GM23338 (cell line): ENCODE data around the gene MTNR1B. TPM values are rescaled to one million over a fixed set of nuclear protein-coding genes. Genes with fewer than 3 reads are reported as not detected.

Experiments
- ATAC-seq: fragments of 200-7000 bp; cut with Tn5 transposase; 3 replicates; pipeline ENCODE4 v1.9.1; 2020
- DNase-seq: peaks from one replicate; pipeline ENCODE4 v3.0.0-alpha.2; 2015; ENCODE audit warnings: low spot score
- H2AFZ ChIP-seq: fragments of 200-600 bp; sonication (generic); 2 replicates; pipeline ENCODE4 v1.8.0; 2016; ENCODE audit warnings: antibody characterized with exemption, mild to moderate bottlenecking, moderate library complexity
- H3F3A ChIP-seq: fragments of 200-600 bp; sonication (generic); replicated peaks from 2 replicates; pipeline ENCODE4 v1.8.0; 2017; ENCODE audit warnings: antibody characterized with exemption, mixed run types, low read depth
- H3K27ac ChIP-seq: fragments of 200-600 bp; sonication (generic); 2 replicates; pipeline ENCODE4 v1.6.1; 2016; ENCODE audit warnings: low read depth
- H3K27me3 ChIP-seq: fragments of 200-600 bp; sonication (generic); 2 replicates; pipeline ENCODE4 v1.8.0; 2016; ENCODE audit warnings: mild to moderate bottlenecking, mixed run types, moderate library complexity; ENCODE audit not compliant: insufficient read depth
- H3K36me3 ChIP-seq: fragments of 200-600 bp; sonication (generic); 2 replicates; pipeline ENCODE4 v1.8.0; 2016; ENCODE audit warnings: mild to moderate bottlenecking; ENCODE audit not compliant: insufficient read depth
- H3K4me1 ChIP-seq: fragments of 200-600 bp; sonication (generic); 2 replicates; pipeline ENCODE4 v1.8.0; 2016; ENCODE audit warnings: mild to moderate bottlenecking, moderate library complexity; ENCODE audit not compliant: insufficient read depth
- H3K4me2 ChIP-seq: fragments of 200-600 bp; sonication (generic); 2 replicates; pipeline ENCODE4 v1.7.1; 2017; ENCODE audit warnings: mixed run types
- H3K4me3 ChIP-seq: fragments of 200-600 bp; sonication (generic); 2 replicates; pipeline ENCODE4 v1.6.1; 2016; ENCODE audit warnings: mixed run types
- H3K79me2 ChIP-seq: fragments of 200-600 bp; sonication (generic); replicated peaks from 2 replicates; pipeline ENCODE4 v1.8.0; 2017; ENCODE audit warnings: mild to moderate bottlenecking; ENCODE audit not compliant: insufficient read depth
- H3K9me2 ChIP-seq: fragments of 200-600 bp; sonication (generic); 2 replicates; pipeline ENCODE4 v1.8.0; 2017; ENCODE audit not compliant: insufficient read depth
- H4K20me1 ChIP-seq: fragments of 200-600 bp; sonication (generic); replicated peaks from 2 replicates; pipeline ENCODE4 v1.8.0; 2017; ENCODE audit warnings: mild to moderate bottlenecking; ENCODE audit not compliant: insufficient read depth
- H3K27ac Mint-ChIP-seq: 2 replicates; pipeline ENCODE4 v1.8.0; 2020; ENCODE audit warnings: inconsistent platforms, mild to moderate bottlenecking, moderate library complexity, mixed read lengths
- H3K27me3 Mint-ChIP-seq: 3 replicates; pipeline ENCODE4 v1.8.0; 2022; ENCODE audit warnings: low read depth, mild to moderate bottlenecking, moderate library complexity, mixed read lengths, inconsistent platforms; ENCODE audit not compliant: insufficient read depth, poor library complexity
- H3K36me3 Mint-ChIP-seq: 3 replicates; pipeline ENCODE4 v1.8.0; 2021; ENCODE audit warnings: low read depth, mild to moderate bottlenecking, inconsistent platforms, moderate library complexity, mixed read lengths
- H3K4me1 Mint-ChIP-seq: 3 replicates; pipeline ENCODE4 v1.8.0; 2020; ENCODE audit warnings: mild to moderate bottlenecking, inconsistent platforms, mixed read lengths
- H3K4me3 Mint-ChIP-seq: 3 replicates; pipeline ENCODE4 v1.8.0; 2021; ENCODE audit warnings: moderate library complexity, mild to moderate bottlenecking, inconsistent platforms, mixed read lengths
- H3K9me3 Mint-ChIP-seq: 3 replicates; pipeline ENCODE4 v1.8.0; 2020; ENCODE audit warnings: moderate library complexity, mild to moderate bottlenecking, inconsistent platforms, mixed read lengths
- CREB1 ChIP-seq: fragments of 250-450 bp; sonication (Bioruptor Pico); IDR thresholded peaks from 2 replicates; pipeline ENCODE4 v1.5.0; 2020; ENCODE audit warnings: low read depth, mild to moderate bottlenecking, moderate library complexity
- EZH2 ChIP-seq: fragments of 200-600 bp; sonication (generic); IDR thresholded peaks from one replicate; pipeline ENCODE4 v1.8.0; 2017; ENCODE audit warnings: antibody characterized with exemption, mild to moderate bottlenecking, low read depth; ENCODE audit not compliant: unreplicated experiment
- EZH2phosphoT487 ChIP-seq: fragments of 200-600 bp; sonication (generic); IDR thresholded peaks from one replicate; pipeline ENCODE4 v1.8.1; 2018; ENCODE audit warnings: antibody characterized with exemption; ENCODE audit not compliant: unreplicated experiment
- JUNB ChIP-seq: IDR thresholded peaks from one replicate; pipeline ENCODE4 v1.6.1; 2016; ENCODE audit warnings: antibody characterized with exemption; ENCODE audit not compliant: unreplicated experiment
- NANOG ChIP-seq: IDR thresholded peaks from 2 replicates; pipeline ENCODE4 v1.6.1; 2016; ENCODE audit warnings: antibody characterized with exemption, borderline replicate concordance
- POLR2AphosphoS5 ChIP-seq: IDR thresholded peaks from 2 replicates; pipeline ENCODE4 v1.6.1; 2016; ENCODE audit warnings: antibody characterized with exemption, low read depth
- STAT1 ChIP-seq: IDR thresholded peaks from one replicate; pipeline ENCODE4 v1.6.1; 2016; ENCODE audit warnings: antibody characterized with exemption; ENCODE audit not compliant: unreplicated experiment
- ZNF114 ChIP-seq: fragments of 250-450 bp; sonication (Bioruptor Pico); IDR thresholded peaks from 2 replicates; pipeline ENCODE4 v1.5.0; 2020; ENCODE audit warnings: mild to moderate bottlenecking, moderate library complexity
- ZNF331 ChIP-seq: fragments of 250-450 bp; sonication (Bioruptor Pico); IDR thresholded peaks from 2 replicates; pipeline ENCODE4 v1.5.0; 2020; ENCODE audit warnings: low read depth, mild to moderate bottlenecking, moderate library complexity
- polyA plus RNA-seq: library from polyadenylated mRNA; unstranded; fragments of >200 nt; fragmentation: Nextera tagmentation; extraction: Ambion mirVana; gene quantifications from 2 replicates; pipeline ENCODE4 v1.2.1, GENCODE V29; 2016
- total RNA-seq: library from RNA; depleted of rRNA; stranded (reverse); fragments of >200 nt; shearing (Covaris generic); gene quantifications from 2 replicates; pipeline ENCODE4 v1.2.3, GENCODE V29; 2014
- TF ChIP-seq, protein P1 (sequence below), 2 experiments: fragments of 200-600 bp in 1 of 2; sonication (generic) in 1 of 2; conservative IDR thresholded peaks; 2 replicates each; pipeline versions ENCODE4 v1.5.1 to v1.6.1; 2016 to 2017; ENCODE audit warnings: antibody characterized with exemption in 2 of 2, low read depth in 2 of 2, mild to moderate bottlenecking in 2 of 2, moderate library complexity in 1 of 2
- TF ChIP-seq, protein P2 (sequence below): fragments of 250-450 bp; sonication (Bioruptor Pico); IDR thresholded peaks from 2 replicates; pipeline ENCODE4 v1.5.0; 2020; ENCODE audit warnings: mild to moderate bottlenecking, moderate library complexity
- TF ChIP-seq, protein P3 (sequence below): IDR thresholded peaks from one replicate; pipeline ENCODE4 v1.6.1; 2018; ENCODE audit warnings: antibody characterized with exemption; ENCODE audit not compliant: unreplicated experiment
- TF ChIP-seq, protein P4 (sequence below): IDR thresholded peaks from 2 replicates; pipeline ENCODE4 v1.6.1; 2016; ENCODE audit warnings: antibody characterized with exemption

MTNR1B gene
- total and polyA plus RNA-seq, 2 experiments from 2014 or later = not detected

DNA sequence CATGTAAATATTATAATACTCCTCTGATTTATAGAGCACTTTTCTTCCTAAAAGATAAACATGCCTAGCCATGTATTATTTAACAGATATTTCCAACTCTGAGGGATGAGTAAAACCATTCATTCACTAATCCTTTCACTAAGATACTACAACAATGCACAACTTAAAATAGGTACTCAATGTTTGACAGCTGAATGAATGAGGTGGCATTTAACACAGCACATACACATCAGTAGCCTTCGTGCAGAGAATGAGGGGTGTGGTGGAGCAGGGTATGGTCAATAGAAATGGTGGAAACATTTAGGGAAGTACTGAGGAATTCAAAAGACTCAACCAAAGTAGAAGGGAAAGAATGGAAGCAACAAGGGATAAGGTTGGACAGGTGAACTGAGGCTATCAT, 46.7 kb upstream of the MTNR1B start:
- Mint-ChIP-seq H3K36me3 (peaks cover 24% of the 10 kb centered on the region), H3K27me3 (peaks cover 2% of the 10 kb centered on the region), H3K27ac (no peak overlapping the region), H3K9me3 (peaks cover 38% of the 10 kb centered on the region), H3K4me3 (no peak overlapping the region), H3K4me1 (peaks cover 20% of the 10 kb centered on the region)
- Histone ChIP-seq H3K9me2 (peaks cover 7% of the 10 kb centered on the region; the same call in 1 of the 2 replicates), H3K27ac (no peak overlapping the region), H3F3A (no peaks in the 10 kb centered on the region), H3K79me2 (no peaks in the 10 kb centered on the region), H3K27me3 (no peaks in the 10 kb centered on the region), H4K20me1 (no peaks in the 10 kb centered on the region), H3K4me1 (peaks cover 20% of the 10 kb centered on the region), H2AFZ (no peak overlapping the region), H3K4me2 (no peak overlapping the region), H3K4me3 (no peak overlapping the region), H3K36me3 (no peaks in the 10 kb centered on the region)
- no peak for TF ChIP-seq POLR2AphosphoS5
- TF ChIP-seq, protein P1, sequence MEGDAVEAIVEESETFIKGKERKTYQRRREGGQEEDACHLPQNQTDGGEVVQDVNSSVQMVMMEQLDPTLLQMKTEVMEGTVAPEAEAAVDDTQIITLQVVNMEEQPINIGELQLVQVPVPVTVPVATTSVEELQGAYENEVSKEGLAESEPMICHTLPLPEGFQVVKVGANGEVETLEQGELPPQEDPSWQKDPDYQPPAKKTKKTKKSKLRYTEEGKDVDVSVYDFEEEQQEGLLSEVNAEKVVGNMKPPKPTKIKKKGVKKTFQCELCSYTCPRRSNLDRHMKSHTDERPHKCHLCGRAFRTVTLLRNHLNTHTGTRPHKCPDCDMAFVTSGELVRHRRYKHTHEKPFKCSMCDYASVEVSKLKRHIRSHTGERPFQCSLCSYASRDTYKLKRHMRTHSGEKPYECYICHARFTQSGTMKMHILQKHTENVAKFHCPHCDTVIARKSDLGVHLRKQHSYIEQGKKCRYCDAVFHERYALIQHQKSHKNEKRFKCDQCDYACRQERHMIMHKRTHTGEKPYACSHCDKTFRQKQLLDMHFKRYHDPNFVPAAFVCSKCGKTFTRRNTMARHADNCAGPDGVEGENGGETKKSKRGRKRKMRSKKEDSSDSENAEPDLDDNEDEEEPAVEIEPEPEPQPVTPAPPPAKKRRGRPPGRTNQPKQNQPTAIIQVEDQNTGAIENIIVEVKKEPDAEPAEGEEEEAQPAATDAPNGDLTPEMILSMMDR (conservative IDR thresholded peaks at IDR 0.05; ENCODE audit: low read depth in 2 of 2) = no peak
- no peak for TF ChIP-seq CREB1 (CRISPR knock-in tag)
- no peak for TF ChIP-seq EZH2phosphoT487
- no peak for TF ChIP-seq JUNB
- TF ChIP-seq ZNF114 (CRISPR knock-in tag) = no peak
- TF ChIP-seq, protein P2, sequence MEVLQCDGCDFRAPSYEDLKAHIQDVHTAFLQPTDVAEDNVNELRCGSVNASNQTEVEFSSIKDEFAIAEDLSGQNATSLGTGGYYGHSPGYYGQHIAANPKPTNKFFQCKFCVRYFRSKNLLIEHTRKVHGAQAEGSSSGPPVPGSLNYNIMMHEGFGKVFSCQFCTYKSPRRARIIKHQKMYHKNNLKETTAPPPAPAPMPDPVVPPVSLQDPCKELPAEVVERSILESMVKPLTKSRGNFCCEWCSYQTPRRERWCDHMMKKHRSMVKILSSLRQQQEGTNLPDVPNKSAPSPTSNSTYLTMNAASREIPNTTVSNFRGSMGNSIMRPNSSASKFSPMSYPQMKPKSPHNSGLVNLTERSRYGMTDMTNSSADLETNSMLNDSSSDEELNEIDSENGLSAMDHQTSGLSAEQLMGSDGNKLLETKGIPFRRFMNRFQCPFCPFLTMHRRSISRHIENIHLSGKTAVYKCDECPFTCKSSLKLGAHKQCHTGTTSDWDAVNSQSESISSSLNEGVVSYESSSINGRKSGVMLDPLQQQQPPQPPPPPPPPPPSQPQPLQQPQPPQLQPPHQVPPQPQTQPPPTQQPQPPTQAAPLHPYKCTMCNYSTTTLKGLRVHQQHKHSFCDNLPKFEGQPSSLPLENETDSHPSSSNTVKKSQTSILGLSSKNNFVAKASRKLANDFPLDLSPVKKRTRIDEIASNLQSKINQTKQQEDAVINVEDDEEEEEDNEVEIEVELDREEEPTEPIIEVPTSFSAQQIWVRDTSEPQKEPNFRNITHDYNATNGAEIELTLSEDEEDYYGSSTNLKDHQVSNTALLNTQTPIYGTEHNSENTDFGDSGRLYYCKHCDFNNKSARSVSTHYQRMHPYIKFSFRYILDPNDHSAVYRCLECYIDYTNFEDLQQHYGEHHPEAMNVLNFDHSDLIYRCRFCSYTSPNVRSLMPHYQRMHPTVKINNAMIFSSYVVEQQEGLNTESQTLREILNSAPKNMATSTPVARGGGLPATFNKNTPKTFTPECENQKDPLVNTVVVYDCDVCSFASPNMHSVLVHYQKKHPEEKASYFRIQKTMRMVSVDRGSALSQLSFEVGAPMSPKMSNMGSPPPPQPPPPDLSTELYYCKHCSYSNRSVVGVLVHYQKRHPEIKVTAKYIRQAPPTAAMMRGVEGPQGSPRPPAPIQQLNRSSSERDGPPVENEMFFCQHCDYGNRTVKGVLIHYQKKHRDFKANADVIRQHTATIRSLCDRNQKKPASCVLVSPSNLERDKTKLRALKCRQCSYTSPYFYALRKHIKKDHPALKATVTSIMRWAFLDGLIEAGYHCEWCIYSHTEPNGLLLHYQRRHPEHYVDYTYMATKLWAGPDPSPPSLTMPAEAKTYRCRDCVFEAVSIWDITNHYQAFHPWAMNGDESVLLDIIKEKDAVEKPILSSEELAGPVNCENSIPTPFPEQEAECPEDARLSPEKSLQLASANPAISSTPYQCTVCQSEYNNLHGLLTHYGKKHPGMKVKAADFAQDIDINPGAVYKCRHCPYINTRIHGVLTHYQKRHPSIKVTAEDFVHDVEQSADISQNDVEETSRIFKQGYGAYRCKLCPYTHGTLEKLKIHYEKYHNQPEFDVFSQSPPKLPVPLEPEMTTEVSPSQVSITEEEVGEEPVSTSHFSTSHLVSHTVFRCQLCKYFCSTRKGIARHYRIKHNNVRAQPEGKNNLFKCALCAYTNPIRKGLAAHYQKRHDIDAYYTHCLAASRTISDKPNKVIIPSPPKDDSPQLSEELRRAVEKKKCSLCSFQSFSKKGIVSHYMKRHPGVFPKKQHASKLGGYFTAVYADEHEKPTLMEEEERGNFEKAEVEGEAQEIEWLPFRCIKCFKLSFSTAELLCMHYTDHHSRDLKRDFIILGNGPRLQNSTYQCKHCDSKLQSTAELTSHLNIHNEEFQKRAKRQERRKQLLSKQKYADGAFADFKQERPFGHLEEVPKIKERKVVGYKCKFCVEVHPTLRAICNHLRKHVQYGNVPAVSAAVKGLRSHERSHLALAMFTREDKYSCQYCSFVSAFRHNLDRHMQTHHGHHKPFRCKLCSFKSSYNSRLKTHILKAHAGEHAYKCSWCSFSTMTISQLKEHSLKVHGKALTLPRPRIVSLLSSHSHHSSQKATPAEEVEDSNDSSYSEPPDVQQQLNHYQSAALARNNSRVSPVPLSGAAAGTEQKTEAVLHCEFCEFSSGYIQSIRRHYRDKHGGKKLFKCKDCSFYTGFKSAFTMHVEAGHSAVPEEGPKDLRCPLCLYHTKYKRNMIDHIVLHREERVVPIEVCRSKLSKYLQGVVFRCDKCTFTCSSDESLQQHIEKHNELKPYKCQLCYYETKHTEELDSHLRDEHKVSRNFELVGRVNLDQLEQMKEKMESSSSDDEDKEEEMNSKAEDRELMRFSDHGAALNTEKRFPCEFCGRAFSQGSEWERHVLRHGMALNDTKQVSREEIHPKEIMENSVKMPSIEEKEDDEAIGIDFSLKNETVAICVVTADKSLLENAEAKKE (CRISPR knock-in tag) = no peak
- TF ChIP-seq EZH2 = no peak
- TF ChIP-seq NANOG = no peak
- TF ChIP-seq STAT1 = no peak
- TF ChIP-seq, protein P3, sequence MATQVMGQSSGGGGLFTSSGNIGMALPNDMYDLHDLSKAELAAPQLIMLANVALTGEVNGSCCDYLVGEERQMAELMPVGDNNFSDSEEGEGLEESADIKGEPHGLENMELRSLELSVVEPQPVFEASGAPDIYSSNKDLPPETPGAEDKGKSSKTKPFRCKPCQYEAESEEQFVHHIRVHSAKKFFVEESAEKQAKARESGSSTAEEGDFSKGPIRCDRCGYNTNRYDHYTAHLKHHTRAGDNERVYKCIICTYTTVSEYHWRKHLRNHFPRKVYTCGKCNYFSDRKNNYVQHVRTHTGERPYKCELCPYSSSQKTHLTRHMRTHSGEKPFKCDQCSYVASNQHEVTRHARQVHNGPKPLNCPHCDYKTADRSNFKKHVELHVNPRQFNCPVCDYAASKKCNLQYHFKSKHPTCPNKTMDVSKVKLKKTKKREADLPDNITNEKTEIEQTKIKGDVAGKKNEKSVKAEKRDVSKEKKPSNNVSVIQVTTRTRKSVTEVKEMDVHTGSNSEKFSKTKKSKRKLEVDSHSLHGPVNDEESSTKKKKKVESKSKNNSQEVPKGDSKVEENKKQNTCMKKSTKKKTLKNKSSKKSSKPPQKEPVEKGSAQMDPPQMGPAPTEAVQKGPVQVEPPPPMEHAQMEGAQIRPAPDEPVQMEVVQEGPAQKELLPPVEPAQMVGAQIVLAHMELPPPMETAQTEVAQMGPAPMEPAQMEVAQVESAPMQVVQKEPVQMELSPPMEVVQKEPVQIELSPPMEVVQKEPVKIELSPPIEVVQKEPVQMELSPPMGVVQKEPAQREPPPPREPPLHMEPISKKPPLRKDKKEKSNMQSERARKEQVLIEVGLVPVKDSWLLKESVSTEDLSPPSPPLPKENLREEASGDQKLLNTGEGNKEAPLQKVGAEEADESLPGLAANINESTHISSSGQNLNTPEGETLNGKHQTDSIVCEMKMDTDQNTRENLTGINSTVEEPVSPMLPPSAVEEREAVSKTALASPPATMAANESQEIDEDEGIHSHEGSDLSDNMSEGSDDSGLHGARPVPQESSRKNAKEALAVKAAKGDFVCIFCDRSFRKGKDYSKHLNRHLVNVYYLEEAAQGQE = no peak
- TF ChIP-seq, protein P4, sequence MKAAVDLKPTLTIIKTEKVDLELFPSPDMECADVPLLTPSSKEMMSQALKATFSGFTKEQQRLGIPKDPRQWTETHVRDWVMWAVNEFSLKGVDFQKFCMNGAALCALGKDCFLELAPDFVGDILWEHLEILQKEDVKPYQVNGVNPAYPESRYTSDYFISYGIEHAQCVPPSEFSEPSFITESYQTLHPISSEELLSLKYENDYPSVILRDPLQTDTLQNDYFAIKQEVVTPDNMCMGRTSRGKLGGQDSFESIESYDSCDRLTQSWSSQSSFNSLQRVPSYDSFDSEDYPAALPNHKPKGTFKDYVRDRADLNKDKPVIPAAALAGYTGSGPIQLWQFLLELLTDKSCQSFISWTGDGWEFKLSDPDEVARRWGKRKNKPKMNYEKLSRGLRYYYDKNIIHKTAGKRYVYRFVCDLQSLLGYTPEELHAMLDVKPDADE = no peak
- no peak for TF ChIP-seq ZNF331 (CRISPR knock-in tag)
- DNase-seq (no peak), ATAC-seq (no peak)
